Endometrial microvascular endothelial cells (primary cell): ENCODE measurements around the gene ANKRD42. TPM values are rescaled to one million over a fixed set of nuclear protein-coding genes. Genes with fewer than 3 reads are reported as not detected.
"Not testable (repeated sequence)": the region's sequence is repeated elsewhere in the genome, so short reads cannot be mapped to it uniquely, and the experiment has no call there.

Source experiments
- in situ Hi-C: cut with HindIII; loops from 2 replicates; pipeline ENCODE4 v1.10.0; 2017; ENCODE audit warnings: low sequenced_read_pairs, low pct_unique_long_range_greater_than_20kb; ENCODE audit errors: inconsistent ontology term
- total RNA-seq: library from RNA; depleted of rRNA; stranded (reverse); fragments of >200 nt; gene quantifications from one replicate; pipeline ENCODE4 v1.2.3, GENCODE V29; 2015; ENCODE audit errors: inconsistent ontology term

The ANKRD42 gene
- total RNA-seq, 1 donor from 2014 or later, result 5.9 TPM

DNA sequence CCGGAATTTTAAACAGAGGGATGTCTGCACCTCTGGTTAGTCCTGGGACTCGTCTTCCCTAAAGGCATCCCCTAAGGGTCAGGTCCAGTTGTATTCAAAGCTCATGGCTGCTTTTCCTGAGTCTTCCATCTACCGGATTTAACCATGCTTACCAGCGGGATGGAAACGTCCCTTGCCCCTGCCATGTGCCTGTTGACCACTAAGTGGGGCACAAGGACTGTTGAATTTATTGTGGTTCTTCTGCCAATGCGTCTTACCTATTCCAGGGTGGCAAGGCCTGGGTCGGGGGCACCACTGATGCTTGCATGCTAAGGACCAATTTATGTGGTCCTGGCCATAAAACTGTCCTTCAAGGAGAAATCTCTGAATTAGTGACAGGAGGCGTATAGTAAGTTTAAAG is 25.6 kb downstream of the ANKRD42 start:
- in situ Hi-C loops, result no loop called here

DNA sequence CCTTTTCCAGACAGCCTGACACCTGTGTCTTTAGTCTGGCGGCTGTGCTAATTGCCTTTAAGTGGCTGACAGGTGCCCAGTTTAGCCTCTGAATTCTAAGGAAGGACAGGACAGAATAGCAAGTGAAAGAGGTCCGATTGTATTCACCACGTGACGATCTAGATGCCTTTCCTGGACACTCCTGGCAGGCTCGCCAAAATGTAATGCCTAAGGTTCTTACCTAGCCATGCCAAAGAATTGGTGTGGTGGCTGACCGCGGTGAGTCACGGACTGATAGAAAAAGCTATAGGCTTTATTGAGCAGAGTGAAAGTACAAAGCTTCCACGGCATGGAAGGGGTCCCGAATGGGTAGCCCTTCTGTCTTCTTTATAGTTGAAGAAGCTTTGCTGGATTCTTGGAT is 26.7 kb downstream of the ANKRD42 start:
- in situ Hi-C loops, result no loop called here

DNA sequence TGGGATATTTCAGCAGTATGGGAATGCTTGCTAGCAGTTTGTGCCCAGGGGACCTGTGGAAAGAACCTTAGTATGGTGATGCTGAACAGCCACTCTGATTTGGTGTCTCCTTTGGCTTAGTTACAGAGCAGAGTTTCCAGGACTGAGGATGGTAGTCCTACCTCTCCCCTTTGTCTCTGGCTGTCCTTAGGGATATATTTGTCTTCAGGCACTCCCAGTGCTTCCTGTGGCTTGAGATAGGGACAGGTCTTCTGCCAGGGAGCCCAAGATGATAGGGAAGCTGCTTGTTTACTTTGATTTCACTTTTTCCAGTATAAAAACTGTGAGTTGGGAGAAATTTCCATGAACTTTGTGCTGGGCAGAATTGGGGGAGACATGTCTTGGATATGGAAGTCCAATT is 28.2 kb downstream of the ANKRD42 start:
- in situ Hi-C loops, result no loop called here

DNA sequence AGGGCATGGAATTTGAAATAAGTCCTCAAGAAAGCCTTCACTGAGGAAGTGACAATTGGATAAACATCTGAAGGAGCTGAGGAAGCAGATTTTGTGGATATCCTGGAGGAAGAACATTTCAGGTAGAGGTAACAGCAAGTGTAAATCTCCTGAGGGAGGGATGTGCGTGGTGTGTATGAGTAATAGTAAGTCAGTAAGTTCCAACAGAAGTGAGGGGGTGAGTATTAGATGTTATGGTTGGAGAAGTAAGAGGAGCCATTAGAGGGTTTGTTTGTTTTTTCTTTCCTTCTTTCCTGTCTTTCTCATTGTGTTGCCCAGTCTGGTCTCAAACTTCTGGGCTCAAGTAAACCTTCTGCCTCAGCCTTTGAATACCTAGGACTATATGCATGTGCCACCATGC is 29.0 kb downstream of the ANKRD42 start:
- in situ Hi-C loops, result no loop called here

DNA sequence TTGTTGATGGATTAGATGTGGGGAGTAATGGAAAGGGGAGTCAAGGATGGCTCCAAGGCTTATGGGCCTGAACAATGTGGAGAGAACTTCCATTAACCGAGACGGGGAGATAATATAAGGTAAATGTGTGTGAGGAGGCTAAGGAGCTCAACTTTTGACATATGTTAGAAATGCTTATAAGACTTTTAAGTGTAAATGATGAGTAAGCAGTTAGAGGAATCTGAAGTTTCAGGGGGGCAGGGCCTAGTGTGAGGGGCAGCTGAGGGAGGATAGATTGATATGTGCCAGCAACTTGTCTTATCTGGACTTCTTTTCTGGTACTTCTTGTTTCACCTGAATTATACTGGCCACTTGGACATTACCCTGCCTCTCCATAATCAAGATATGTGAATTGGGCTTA is 29.9 kb downstream of the ANKRD42 start:
- in situ Hi-C loops, result no loop called here

DNA sequence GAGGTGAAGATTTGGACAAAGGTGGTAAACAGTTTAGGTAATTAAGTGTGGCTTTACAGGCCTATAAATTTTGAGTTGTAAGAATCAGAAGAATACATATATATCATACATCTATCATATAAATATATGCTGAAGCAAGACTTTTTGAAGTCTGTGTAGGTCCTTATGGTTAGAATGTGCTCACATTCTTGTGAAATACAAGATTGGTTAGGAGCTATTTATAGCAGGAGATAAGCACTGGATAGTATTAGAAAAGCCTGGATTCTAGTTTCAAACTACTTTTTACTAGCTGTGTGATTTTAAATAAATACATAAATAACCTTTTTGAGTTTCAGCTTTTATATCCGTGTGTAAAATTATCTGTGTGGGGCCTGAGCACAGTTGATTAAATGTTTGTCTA is 42.3 kb downstream of the ANKRD42 start:
- in situ Hi-C loops, result no loop called here

DNA sequence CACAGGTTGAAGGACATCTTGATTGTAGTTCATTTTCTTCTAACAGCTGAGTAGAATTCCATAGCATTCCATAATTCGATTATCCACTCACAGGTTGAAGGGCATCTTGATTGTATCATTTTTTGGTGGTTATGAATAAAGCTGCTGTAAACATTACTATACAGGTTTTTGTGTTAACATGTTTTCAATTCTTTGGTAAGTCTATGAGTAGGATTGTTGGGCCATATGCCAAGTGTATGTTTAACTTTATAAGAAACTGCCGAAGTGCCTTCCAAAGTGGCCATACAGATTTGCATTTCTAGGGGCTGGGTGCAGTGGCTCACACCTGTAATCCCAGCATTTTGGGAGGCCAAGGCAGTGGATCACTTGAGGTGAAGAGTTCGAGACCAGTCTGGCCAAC is 44.6 kb downstream of the ANKRD42 start:
- in situ Hi-C loops, result no loop called here

DNA sequence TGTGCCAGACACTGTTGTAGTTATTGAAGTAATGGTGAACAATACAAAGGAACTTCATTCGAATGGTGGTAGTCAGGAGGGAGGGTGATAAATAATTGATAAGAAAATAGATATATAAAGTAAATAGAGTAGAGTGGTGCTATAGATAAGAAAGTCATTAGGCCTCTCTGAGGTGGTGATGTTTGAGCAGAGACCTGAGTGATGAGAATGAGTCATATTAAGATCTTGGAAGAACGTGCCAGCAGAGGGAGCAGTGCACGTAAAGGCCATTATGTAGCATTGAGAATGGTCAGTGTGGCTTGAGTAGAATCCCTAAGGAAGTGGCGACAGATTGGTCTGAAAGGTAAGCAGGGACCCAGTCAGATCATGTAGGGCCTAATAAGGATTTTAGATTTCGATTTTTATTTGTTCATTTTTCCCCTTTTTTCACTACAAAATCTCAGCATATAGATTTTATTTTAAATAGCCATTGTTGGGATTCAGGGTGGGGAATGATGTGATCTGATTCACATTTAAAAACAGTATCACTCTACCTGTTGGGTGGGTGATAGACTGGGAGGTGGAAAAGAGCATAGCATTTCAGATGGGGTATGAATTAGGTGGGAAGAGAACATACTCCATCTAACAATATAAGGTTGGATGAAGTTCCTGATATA is 47.9 kb downstream of the ANKRD42 start:
- in situ Hi-C loops, result no loop called here

DNA sequence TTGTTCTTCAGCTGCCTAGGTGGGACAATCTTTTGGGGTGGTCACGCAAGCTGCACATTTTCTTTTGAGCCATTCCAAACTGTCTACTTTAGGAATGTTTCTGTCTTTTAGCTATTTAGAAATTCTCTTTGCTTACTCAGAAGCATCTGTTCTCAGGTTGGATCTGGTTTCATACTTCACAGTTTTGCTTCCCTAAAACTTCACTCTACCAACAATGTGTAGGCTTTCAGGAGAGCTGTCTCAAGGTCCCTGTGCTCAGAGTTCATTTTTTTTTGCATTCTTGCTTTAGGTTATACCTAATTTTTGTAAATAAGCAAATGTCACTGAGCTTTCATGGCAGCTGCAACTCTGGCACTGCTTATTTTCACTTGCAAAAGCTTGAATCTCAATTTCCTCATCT is 55.9 kb downstream of the ANKRD42 start:
- in situ Hi-C loops, result no loop called here

DNA sequence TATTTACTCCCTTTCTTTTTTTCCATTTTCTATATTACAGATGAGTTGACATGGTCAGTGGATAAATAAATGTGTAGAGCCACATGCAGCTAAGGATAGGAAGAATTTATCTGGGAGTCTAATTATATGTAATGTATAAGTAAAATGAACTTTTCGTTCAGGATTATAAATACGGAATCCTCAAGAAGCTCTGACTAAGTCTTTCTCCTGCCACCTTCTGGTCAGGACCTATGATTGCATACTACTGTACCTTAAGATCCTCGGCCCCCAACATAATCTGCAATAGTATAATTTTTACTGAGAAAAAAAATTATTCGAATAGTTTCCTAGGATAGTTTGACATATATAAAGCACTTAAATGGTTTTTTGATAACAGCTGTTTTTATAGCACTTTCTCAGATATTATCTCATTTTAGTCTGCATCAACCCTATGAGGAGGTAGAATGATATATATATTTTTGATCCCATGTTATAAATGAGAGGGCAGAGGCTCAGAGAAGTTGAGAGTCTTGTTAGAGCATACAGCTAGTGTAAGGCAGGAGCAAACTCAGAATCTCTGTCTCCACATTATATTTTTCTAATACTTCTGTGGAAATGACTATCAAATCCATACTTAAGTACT is 56.6 kb downstream of the ANKRD42 start:
- in situ Hi-C loops, result no loop called here

DNA sequence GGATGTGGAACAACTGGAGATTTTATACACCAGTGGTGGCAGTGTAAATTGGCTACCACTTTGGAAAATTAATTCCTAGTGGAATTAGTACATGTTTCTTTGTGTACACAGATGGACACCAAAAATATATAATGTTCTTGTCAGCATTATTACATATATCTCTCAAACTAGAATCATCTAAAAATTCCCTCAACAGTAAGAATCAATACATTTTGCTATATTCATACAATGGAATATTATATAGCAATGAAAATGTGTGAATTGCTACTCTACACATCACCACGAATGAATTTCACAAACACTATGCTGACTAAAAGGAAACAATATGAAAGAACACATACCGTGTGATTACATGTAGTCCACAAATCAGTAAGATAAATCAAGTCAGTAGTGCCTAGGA is 58.8 kb downstream of the ANKRD42 start:
- in situ Hi-C loops, result no loop called here

DNA sequence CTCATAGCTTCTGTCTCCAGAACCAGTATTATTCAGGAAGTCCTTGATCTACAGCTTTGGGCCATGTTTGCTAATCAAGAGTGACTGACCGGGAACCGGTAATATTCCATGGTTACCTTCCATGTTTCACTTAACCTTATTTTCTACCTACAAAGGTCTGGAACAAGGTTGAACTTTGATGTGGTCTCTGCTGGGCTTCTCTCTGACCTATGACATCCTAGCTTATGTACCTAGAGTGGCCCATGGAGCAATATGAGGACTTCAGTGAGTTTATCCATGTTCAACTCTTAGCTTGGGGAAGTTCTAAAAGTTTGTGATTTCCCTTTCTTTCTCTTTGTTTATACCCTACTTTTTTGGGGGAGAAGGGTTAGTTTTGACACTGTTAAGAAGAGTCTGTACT is 59.4 kb downstream of the ANKRD42 start:
- in situ Hi-C loops, result no loop called here

DNA sequence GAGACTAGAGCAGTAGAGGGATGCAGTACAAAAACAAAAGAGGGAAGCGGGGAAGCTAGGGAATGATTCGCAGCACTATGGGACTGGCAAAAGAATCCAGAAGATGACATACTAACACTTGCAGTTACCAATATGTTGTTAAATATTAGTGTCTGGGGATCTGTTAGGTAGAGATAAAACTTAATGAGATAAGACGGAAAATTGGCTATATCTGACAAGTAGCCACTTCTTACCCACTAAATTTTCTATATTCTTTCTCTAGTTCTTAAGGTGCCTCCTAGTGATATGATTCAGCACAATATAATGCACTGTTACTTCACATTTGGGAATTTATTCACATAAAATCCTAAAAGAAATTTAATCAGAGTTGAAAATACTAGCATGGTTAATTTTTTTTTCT is 61.9 kb downstream of the ANKRD42 start:
- in situ Hi-C loops, result no loop called here

DNA sequence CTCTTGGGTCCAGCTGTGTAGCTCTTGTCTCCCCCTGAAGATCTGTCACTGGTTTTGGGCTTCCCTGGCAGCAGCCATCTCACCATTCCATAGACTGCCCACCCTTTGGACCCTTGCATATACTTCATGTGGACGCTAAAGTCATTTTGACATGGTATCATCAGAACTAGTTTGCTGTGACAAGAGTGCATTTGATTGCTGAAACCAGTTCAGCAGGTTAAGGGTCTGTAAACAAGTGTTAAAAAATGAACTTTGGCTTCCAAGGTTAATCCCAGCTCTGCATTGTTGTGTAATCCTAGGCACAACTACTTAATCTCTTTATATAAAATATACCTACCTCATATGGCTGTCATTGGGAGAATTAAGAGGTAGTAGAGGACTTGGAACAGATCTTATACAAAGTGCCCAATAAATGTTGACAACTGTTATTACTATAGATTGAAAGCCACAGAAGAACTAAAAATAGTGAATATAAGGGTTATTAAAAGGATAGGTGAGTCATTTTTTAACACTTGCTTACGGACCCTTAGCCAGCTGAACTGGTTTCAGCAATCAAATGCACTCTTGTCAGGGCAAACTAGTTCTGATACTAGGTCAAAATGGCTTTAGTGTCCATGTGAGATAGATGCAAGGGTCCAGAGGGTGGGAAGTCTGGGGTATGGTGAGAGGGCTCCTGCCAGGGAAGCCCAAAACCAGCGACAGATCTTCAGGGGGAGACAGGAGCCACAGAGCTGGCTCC is 63.3 kb downstream of the ANKRD42 start:
- in situ Hi-C loops, result no loop called here

DNA sequence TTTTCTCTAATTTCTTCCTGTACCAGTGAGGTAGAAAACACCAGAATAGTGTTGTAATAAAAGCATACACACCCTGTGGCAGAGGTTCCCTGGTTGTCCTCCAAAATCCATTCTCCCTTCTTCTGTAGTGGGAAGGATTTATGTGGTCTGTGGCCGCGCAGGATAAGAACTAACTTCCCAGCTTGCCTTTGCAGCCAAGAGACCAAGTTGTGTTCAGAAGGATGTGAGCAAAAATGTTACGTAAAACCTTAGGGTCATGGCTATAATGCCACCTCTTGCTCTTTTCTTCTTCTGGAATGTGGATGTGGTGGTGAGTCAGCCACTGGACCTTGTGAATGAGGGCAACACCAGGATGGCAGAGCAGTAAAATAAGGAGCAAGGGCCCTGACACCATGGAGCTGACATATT is 64.3 kb downstream of the ANKRD42 start:
- in situ Hi-C loops, result no loop called here

DNA sequence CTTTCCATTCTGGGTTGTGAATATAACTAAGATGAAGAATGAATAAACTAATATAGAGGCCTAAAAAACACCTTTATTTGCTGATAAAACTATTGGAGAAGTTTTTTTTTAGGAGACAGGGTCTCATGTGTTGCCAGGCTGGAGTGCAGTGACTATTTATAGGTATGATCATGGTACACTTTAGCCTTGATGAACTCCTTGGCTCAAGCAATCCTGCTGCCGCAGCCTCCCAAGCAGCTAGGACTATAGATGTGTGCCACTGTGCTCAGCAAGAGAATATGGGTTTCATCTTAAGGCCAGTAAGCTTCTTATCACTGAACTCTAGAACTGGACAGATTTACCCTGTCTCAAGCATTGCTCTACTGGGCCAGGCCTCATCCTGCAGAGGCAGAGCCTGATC is 66.0 kb downstream of the ANKRD42 start:
- in situ Hi-C loops, result no loop called here

DNA sequence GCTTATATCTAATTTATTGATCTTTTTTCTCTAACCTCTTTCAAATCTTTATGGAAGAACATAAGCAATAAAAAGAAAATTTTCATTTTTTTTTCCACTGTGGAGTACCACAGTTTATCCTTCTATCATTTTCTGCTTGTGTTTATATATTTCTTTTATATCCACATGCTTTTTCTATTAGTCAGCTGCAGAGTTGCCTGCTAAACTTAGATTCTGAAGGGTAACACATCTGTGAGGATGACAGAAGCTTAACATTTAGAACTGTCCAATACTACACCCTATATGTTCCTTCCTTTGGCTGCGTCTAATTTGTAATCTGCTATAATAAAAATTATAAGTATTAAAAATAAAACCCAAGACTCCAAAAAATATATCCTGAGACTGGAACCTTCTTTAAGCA is 71.8 kb downstream of the ANKRD42 start:
- in situ Hi-C loops, result no loop called here

DNA sequence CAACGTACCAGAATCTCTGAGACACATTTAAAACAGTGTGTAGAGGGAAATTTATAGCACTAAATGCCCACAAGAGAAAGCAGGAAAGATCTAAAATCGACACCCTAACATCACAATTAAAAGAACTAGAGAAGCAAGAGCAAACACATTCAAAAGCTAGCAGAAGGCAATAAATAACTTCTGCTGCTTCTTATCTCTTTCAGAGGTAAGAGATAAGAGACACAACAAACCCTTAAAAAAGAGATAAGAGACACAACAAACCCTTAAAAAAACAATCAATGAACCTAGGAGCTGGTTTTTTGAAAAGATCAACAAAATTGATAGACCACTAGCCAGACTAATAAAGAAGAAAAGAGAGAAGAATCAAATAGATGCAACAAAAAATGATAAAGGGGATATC is 75.6 kb downstream of the ANKRD42 start:
- in situ Hi-C loops, result not testable (repeated sequence)

DNA sequence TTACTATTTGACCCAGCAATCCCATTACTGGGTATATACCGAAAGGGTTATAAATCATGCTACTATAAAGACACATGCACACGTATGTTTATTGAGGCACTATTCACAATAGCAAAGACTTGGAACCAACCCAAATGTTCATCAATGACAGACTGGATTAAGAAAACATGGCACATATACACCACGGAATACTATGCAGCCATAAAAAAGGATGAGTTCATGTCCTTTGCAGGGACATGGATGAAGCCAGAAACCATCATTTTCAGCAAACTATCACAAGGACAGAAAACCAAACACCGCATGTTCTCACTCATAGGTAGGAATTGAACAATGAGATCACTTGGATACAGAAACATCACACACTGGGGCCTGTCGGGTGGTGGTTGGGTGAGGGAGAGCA is 78.2 kb downstream of the ANKRD42 start:
- in situ Hi-C loops, result not testable (repeated sequence)

DNA sequence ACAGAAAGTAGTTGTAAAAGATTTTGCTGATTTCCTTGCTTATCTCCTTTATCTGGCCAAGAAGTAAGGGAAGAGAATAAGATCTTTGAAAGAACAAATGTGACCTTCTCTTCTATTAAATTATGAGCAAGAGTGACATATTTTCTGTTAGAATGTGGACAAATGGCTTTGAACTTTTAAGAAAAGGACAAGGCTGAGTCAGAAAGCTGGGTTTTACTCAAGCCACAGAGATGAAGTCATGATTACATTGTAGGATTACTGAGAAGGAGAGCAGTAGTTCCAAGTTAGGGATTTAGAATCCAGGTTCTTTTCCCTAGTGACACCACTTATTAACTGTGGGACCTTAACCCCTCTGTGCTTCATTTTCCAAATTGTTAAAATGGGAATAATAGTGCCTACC is 79.1 kb downstream of the ANKRD42 start:
- in situ Hi-C loops, result no loop called here
